ENCODE measurements around the gene PIMREG. TPM values are rescaled to one million over a fixed set of nuclear protein-coding genes. Genes with fewer than 3 reads are reported as not detected.

Gene PIMREG
- total and polyA plus RNA-seq, 2 donors = 1.8 to 15.1 TPM

GRCh38 chr17:6421700-6422604, 22.3 kb upstream of the PIMREG start:
- Histone ChIP-seq H3K9me3 (ENCODE audit: control insufficient read depth in 2 of 2, insufficient read depth in 1 of 2, low read length in 1 of 2) (no peaks in the 10 kb centered on the region), H3K36me3 (ENCODE audit: control insufficient read depth in 2 of 2, insufficient read depth in 2 of 2, low read length in 1 of 2) (no peaks in the 10 kb centered on the region), H3K4me3 (ENCODE audit: low read length in 2 of 2) (no peak overlapping the region), H3K27ac (ENCODE audit: low read depth in 1 of 2, low read length in 1 of 2) (no peak overlapping the region), H3K27me3 (ENCODE audit: control insufficient read depth in 2 of 2, insufficient read depth in 1 of 2, low read length in 1 of 2) (peaks cover 0 to 41% of the 10 kb centered on the region in 2 donors), H3K4me1 (ENCODE audit: control insufficient read depth in 2 of 2, insufficient read depth in 2 of 2, low read length in 2 of 2) (no peaks in the 10 kb centered on the region)
- 31% methylated on average over 13 of the region's 13 CpGs for WGBS
- DNase-seq (ENCODE audit: low read depth in 6 of 9, low spot score in 9 of 9) = peak in 7 of 9 donors; percentile 32 to 69 (median 48)

DNA sequence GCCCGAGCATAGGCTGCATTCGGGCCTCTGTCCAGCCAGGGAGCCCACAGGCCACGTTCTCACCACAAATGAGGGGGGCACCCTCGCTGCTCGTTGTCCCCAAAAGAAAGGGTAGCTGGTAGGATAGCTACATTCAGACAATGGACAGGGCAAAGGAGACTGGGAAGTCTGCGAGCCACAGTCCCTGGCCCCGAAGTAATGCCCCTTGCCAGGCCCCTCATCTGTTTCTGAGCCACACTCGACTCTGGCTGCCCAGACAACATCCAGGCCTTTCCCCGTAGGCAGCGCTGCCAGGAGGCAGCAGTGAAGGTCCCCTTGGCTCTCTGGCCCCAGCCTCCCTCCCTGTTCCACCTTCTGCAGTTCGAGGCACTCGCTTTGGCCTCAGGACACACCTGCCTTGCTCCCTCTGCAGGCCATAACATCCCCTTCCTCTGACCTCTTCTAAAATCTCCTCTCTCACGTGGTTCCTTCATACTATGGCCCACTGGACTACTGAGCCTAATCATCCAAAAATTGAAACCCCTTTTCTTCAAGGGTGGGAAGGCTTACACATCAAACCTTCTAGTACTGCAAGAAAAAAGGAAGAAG, 21.5 kb upstream of the PIMREG start:
- no peak for DNase-seq (ENCODE audit: low read depth in 6 of 9, low spot score in 9 of 9)
- peaks cover 0 to 41% of the 10 kb centered on the region in 2 donors for H3K27me3 ChIP-seq (ENCODE audit: control insufficient read depth in 2 of 2, insufficient read depth in 1 of 2, low read length in 1 of 2)
- WGBS = 81% methylated on average over 13 of the region's 13 CpGs
- peaks cover 2 to 6% of the 10 kb centered on the region in 2 donors for H3K4me1 ChIP-seq (ENCODE audit: control insufficient read depth in 2 of 2, insufficient read depth in 2 of 2, low read length in 2 of 2)
- H3K9me3 ChIP-seq (ENCODE audit: control insufficient read depth in 2 of 2, insufficient read depth in 1 of 2, low read length in 1 of 2) = no peaks in the 10 kb centered on the region
- no peak overlapping the region for H3K4me3 ChIP-seq (ENCODE audit: low read length in 2 of 2)
- no peak overlapping the region for H3K27ac ChIP-seq (ENCODE audit: low read depth in 1 of 2, low read length in 1 of 2)
- H3K36me3 ChIP-seq (ENCODE audit: control insufficient read depth in 2 of 2, insufficient read depth in 2 of 2, low read length in 1 of 2) = no peaks in the 10 kb centered on the region

GRCh38 chr17:6423931-6424330, 20.3 kb upstream of the PIMREG start:
- no peaks in the 10 kb centered on the region for H3K36me3 ChIP-seq (ENCODE audit: control insufficient read depth in 2 of 2, insufficient read depth in 2 of 2, low read length in 1 of 2)
- no peak overlapping the region for H3K4me3 ChIP-seq (ENCODE audit: low read length in 2 of 2)
- WGBS = 93% methylated on average over 14 of the region's 14 CpGs
- peaks cover 3 to 12% of the 10 kb centered on the region in 2 donors for H3K4me1 ChIP-seq (ENCODE audit: control insufficient read depth in 2 of 2, insufficient read depth in 2 of 2, low read length in 2 of 2)
- no peak overlapping the region for H3K27ac ChIP-seq (ENCODE audit: low read depth in 1 of 2, low read length in 1 of 2)
- H3K27me3 ChIP-seq (ENCODE audit: control insufficient read depth in 2 of 2, insufficient read depth in 1 of 2, low read length in 1 of 2) = peaks cover 0 to 41% of the 10 kb centered on the region in 2 donors
- DNase-seq (ENCODE audit: low read depth in 6 of 9, low spot score in 9 of 9) = no peak
- no peaks in the 10 kb centered on the region for H3K9me3 ChIP-seq (ENCODE audit: control insufficient read depth in 2 of 2, insufficient read depth in 1 of 2, low read length in 1 of 2)

DNA sequence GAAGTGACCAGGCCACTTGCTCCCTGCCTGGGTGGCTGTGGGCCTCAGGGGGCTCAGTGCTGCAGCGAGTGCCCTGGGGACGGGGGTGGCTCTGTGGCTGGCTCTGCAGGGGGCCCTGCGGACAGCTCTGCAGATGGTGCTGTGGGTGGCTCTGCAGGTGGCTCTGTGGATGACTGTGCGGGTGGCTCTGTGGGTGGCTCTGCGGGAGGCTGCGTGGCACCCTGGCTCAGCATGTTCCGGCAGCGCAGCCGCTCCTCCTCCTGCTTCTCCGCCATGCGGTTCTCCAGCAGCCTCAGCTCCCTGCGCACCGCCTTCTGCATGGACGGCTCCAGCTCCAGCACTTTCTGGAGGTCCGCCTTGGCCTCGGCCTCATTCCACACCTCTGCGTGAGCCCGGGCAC, 18.8 kb upstream of the PIMREG start:
- no peak for DNase-seq (ENCODE audit: low read depth in 6 of 9, low spot score in 9 of 9)
- WGBS = 89% methylated on average over 18 of the region's 18 CpGs
- no peaks in the 10 kb centered on the region for H3K36me3 ChIP-seq (ENCODE audit: control insufficient read depth in 2 of 2, insufficient read depth in 2 of 2, low read length in 1 of 2)
- no peaks in the 10 kb centered on the region for H3K9me3 ChIP-seq (ENCODE audit: control insufficient read depth in 2 of 2, insufficient read depth in 1 of 2, low read length in 1 of 2)
- peaks cover 0 to 41% of the 10 kb centered on the region in 2 donors for H3K27me3 ChIP-seq (ENCODE audit: control insufficient read depth in 2 of 2, insufficient read depth in 1 of 2, low read length in 1 of 2)
- no peak overlapping the region for H3K27ac ChIP-seq (ENCODE audit: low read depth in 1 of 2, low read length in 1 of 2)
- no peak overlapping the region for H3K4me3 ChIP-seq (ENCODE audit: low read length in 2 of 2)
- H3K4me1 ChIP-seq (ENCODE audit: control insufficient read depth in 2 of 2, insufficient read depth in 2 of 2, low read length in 2 of 2) = peaks cover 3 to 12% of the 10 kb centered on the region in 2 donors

GRCh38 chr17:6426356-6427101, 17.7 kb upstream of the PIMREG start:
- Histone ChIP-seq H3K4me3 (ENCODE audit: low read length in 2 of 2) (no peak overlapping the region), H3K9me3 (ENCODE audit: control insufficient read depth in 2 of 2, insufficient read depth in 1 of 2, low read length in 1 of 2) (peaks cover 0 to 4% of the 10 kb centered on the region in 2 donors), H3K27ac (ENCODE audit: low read depth in 1 of 2, low read length in 1 of 2) (no peak overlapping the region), H3K27me3 (ENCODE audit: control insufficient read depth in 2 of 2, insufficient read depth in 1 of 2, low read length in 1 of 2) (peaks cover 0 to 35% of the 10 kb centered on the region in 2 donors), H3K4me1 (ENCODE audit: control insufficient read depth in 2 of 2, insufficient read depth in 2 of 2, low read length in 2 of 2) (peaks cover 3 to 12% of the 10 kb centered on the region in 2 donors), H3K36me3 (ENCODE audit: control insufficient read depth in 2 of 2, insufficient read depth in 2 of 2, low read length in 1 of 2) (no peaks in the 10 kb centered on the region)
- 96% methylated on average over 25 of the region's 25 CpGs for WGBS
- DNase-seq (ENCODE audit: low read depth in 6 of 9, low spot score in 9 of 9) = no peak

- Histone ChIP-seq H3K4me3 (ENCODE audit: low read length in 2 of 2) (no peak overlapping the region), H3K9me3 (ENCODE audit: control insufficient read depth in 2 of 2, insufficient read depth in 1 of 2, low read length in 1 of 2) (peaks cover 0 to 4% of the 10 kb centered on the region in 2 donors), H3K36me3 (ENCODE audit: control insufficient read depth in 2 of 2, insufficient read depth in 2 of 2, low read length in 1 of 2) (no peaks in the 10 kb centered on the region), H3K27me3 (ENCODE audit: control insufficient read depth in 2 of 2, insufficient read depth in 1 of 2, low read length in 1 of 2) (peaks cover 0 to 32% of the 10 kb centered on the region in 2 donors), H3K27ac (ENCODE audit: low read depth in 1 of 2, low read length in 1 of 2) (peak overlapping the region in 1 of 2 donors; percentile 15), H3K4me1 (ENCODE audit: control insufficient read depth in 2 of 2, insufficient read depth in 2 of 2, low read length in 2 of 2) (peaks cover 3 to 12% of the 10 kb centered on the region in 2 donors)
- DNase-seq (ENCODE audit: low read depth in 6 of 9, low spot score in 9 of 9) = peak in 3 of 9 donors; percentile 15 to 61 (median 18)
- WGBS = 25% methylated on average over 7 of the region's 7 CpGs
These were observed 16.9 kb upstream of the PIMREG start for GRCh38 chr17:6427279-6427781.

DNA sequence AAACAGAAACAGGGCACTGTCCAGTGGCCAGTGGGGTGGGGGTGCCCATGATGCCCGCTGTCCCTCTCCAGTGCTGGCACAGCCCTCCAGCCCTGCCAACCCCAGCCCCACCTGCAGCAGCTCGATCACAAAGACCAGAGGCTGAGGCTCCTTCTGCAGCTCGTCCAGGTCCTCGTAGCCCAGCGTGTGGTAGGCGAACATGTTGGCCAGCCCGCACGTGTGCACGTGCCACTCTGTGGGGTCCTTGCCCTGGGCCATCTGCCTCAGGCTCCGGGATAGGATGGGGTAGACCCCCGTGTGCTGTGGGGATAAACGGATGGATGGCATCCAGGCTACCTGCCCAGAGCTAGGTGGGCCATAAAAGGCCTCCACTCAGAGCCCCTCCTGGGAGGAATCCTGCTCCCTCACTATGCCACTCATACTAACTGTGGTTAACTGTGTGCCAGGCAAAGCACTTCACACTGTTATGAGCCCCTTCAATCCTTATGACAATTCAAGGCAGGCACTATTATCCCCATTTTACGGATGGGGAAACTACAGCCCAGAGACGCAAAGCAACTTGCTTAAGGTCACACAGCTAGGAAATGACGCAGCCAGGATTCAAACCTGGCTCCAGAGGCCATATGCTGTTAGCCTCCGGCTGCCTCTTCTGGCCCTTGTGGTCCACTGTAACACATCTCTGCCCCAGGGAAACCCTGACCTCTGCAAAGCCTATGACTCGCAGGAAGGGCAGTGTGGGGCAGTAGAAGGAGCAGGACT, 15.9 kb upstream of the PIMREG start:
- DNase-seq (ENCODE audit: low read depth in 6 of 9, low spot score in 9 of 9) = no peak

DNA sequence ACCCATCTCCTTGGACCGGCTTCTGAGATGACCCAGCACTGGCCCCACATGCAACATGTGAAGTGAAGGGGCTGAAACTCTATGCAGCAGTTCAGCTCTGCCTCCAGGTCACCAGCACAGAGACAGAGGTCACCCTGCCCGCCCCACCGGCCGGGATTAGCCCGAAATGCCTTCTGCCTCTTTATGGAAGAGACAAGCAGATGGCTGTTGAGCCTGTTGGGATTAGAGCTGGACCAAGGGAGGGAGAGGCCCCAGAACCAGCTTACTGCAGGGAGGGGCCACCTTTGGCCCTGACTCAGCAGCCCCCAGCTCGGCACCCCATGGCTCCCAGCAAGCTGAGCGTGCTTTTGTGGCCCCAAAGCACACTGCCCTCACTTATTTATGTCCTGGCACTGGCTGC, 15.0 kb upstream of the PIMREG start:
- Histone ChIP-seq H3K4me1 (ENCODE audit: control insufficient read depth in 2 of 2, insufficient read depth in 2 of 2, low read length in 2 of 2) (peaks cover 3 to 12% of the 10 kb centered on the region in 2 donors), H3K9me3 (ENCODE audit: control insufficient read depth in 2 of 2, insufficient read depth in 1 of 2, low read length in 1 of 2) (peaks cover 0 to 4% of the 10 kb centered on the region in 2 donors), H3K4me3 (ENCODE audit: low read length in 2 of 2) (no peak overlapping the region), H3K27me3 (ENCODE audit: control insufficient read depth in 2 of 2, insufficient read depth in 1 of 2, low read length in 1 of 2) (peaks cover 0 to 23% of the 10 kb centered on the region in 2 donors), H3K27ac (ENCODE audit: low read depth in 1 of 2, low read length in 1 of 2) (no peak overlapping the region), H3K36me3 (ENCODE audit: control insufficient read depth in 2 of 2, insufficient read depth in 2 of 2, low read length in 1 of 2) (no peaks in the 10 kb centered on the region)
- WGBS = 95% methylated on average over 7 of the region's 7 CpGs
- no peak for DNase-seq (ENCODE audit: low read depth in 6 of 9, low spot score in 9 of 9)

More for the DNA sequence above, 15.9 kb upstream of the PIMREG start:
- Histone ChIP-seq H3K27ac (ENCODE audit: low read depth in 1 of 2, low read length in 1 of 2) (no peak overlapping the region), H3K36me3 (ENCODE audit: control insufficient read depth in 2 of 2, insufficient read depth in 2 of 2, low read length in 1 of 2) (no peaks in the 10 kb centered on the region), H3K27me3 (ENCODE audit: control insufficient read depth in 2 of 2, insufficient read depth in 1 of 2, low read length in 1 of 2) (peaks cover 0 to 27% of the 10 kb centered on the region in 2 donors), H3K4me1 (ENCODE audit: control insufficient read depth in 2 of 2, insufficient read depth in 2 of 2, low read length in 2 of 2) (peaks cover 3 to 12% of the 10 kb centered on the region in 2 donors), H3K9me3 (ENCODE audit: control insufficient read depth in 2 of 2, insufficient read depth in 1 of 2, low read length in 1 of 2) (peaks cover 0 to 4% of the 10 kb centered on the region in 2 donors), H3K4me3 (ENCODE audit: low read length in 2 of 2) (no peak overlapping the region)
- 91% methylated on average over 17 of the region's 17 CpGs for WGBS

All from thymus (tissue), 11 donors.